Measurements from ENCODE around the gene IFNA10.
"Not testable (repeated sequence)": the region's sequence is repeated elsewhere in the genome, so short reads cannot be mapped to it uniquely, and the experiment has no call there.

Gene IFNA10

GRCh38 chr9:21187487-21187886, 19.5 kb downstream of the IFNA10 start, which contains the start of gene IFNA4:
Gene IFNA4, minus strand, starts transcription at chr9:21187587. Its CDS starts 56 bp downstream, at chr9:21187531.
- not testable (repeated sequence) for DNase-seq

DNA sequence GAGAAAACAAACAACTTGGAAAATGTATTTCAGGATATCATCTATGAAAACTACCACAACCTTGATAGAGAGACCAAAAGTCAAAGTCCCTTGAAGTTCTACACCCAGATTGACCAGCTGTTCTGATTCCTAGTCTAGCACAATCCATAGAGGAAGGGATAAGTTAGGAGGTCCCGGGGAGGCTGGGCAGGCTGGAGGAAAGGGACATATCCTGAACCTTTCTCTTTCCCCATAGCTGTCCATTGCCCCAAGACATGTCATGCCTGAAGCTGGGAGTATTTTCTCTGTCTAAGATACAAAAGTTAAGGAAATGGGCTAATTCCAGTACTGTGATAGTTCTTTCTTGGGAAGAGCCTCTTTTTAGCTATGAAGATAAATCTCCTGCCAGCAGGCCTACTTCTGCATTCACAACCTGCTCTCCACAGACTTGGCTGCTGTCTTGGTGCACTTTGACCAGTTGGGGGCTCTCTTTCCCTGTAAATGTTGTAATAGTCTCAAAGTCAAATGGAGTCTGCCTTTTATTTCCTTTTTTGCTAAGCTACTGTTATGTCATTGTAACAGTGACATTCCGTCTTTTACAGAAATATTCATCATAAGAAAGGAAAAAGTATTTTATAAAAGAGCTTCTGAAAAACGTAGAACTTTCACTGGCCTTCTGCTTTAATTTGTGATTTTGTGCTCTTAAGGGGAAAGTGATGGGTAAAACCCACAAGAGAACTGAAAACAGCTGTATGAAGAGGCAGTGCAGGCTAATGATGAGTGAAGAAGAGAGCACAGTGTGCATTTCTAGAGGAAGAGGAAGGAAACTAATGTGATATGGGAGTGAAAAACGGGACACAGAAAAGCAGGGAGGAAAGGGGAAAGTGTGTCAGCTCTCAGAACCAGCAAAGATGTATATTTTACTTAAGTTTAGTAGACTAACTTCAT, 23.9 kb downstream of the IFNA10 start:
- peak in 2 of 5 experiments; percentile 7 to 34 for DNase-seq

GRCh38 chr9:21174671-21175070, 32.3 kb downstream of the IFNA10 start:
- DNase-seq, result no peak

DNA sequence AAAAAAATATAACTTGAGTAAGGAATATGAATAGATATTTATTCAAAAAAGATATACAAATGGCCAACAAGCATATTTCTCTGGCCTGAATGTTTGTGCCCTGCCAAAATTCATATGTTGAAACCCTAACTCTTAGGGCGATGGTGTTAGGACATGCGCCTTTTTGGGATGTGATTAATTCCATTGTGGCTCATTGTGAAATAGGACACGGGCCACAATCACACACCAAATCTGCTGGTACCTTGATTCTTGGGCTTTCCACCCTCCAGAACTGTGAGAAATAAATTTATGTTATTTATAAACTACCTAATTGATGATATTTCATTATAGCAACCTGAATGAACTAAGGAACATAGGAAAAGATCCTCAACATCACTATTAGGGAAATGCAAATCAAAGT, 34.8 kb downstream of the IFNA10 start:
- DNase-seq, result no peak

- DNase-seq, result no peak
These were observed 35.6 kb downstream of the IFNA10 start for GRCh38 chr9:21171351-21171750.

GRCh38 chr9:21166560-21166959, 40.4 kb downstream of the IFNA10 start, which contains the start of gene IFNA21:
Gene IFNA21, minus strand, starts transcription at chr9:21166660. Its CDS starts 48 bp downstream, at chr9:21166612.
- DNase-seq, result not testable (repeated sequence)

GRCh38 chr9:21165516-21165915, 41.4 kb downstream of the IFNA10 start:
- no peak for DNase-seq

- DNase-seq, result peak in 2 of 5 experiments; percentile 39 to 86
These were observed 46.8 kb downstream of the IFNA10 start for GRCh38 chr9:21160178-21160577.

Data from T-helper 2 cell (primary cell).